ENCODE results near the gene AGAP9.
"Not testable (repeated sequence)": the region's sequence is repeated elsewhere in the genome, so short reads cannot be mapped to it uniquely, and the experiment has no call there.

- TF ChIP-seq NR1H2 (CRISPR knock-in tag; IDR thresholded peaks at IDR 0.05); JUN (CRISPR knock-in tag; IDR thresholded peaks at IDR 0.05); CTCF (IDR thresholded peaks at IDR 0.05); TEAD4 (CRISPR knock-in tag; IDR thresholded peaks at IDR 0.05); MAX (CRISPR knock-in tag; IDR thresholded peaks at IDR 0.05); NFYB (CRISPR knock-in tag; conservative IDR thresholded peaks at IDR 0.05; ENCODE audit: low read depth); PRRX2 (CRISPR knock-in tag; IDR thresholded peaks at IDR 0.05); FOXP4 (CRISPR knock-in tag; IDR thresholded peaks at IDR 0.05): not testable (repeated sequence)
Observed at GRCh38 chr10:47478114-47478513, 45.3 kb downstream of the AGAP9 start.

Measured in WTC11 (cell line).